ENCODE data around the gene HOXA3. TPM values are rescaled to one million over a fixed set of nuclear protein-coding genes. Genes with fewer than 3 reads are reported as not detected.

The HOXA3 gene
- total RNA-seq, 1 donor from 2014 or later: not detected

DNA sequence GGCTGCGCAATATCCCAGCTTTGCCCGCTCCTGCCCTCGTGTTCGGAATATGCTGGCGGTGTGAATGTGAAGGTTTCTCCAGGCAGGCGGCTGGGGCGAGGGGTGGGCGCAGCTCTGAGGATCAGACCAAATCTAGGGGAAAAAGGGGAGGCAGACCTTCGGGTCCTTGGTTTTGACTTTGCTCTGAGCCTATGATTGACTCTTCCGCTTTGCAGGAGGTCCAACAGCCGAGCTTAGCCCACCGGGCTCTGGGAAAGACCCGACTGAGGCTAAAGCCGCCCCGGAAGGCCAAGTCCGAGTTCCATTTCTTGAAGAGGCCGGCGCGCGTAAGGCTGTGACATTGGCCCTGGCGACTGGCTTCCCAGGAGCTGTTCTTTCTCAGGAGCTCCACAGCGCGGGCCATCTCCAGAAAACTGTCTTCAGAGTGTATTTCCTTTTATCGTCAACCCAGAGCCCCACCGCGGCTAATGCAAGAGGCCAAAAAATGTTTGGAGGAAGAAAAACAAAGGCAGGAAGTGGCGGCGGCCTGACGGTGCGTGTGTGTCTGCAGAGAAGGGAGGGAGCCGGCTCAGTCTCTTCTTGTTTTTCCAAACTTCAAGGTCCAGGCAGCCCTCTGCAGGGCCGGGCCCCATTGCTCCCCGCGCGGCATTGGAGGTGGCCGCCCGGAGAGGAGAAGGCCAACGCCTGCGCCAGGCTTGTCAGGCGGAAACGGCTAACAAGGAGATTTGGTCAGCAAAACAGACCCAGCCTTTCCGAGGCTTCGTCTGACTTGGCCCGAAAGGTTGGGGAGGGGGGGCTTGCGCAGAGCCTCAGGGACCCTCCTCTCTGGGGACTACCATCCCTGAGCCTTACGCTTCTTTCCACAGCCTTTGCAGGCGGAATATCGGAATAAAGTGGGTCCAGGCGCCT lies 36.3 kb upstream of the HOXA3 start:
- intact Hi-C loops (cut with micrococcal nuclease): loop anchor here (1.0 to 5.0 kb wide), 2 partner anchors 24 to 1326 kb away; no protein-coding TSS in a partner anchor
- Mint-ChIP-seq H3K27ac (no peak overlapping the region), H3K4me3 (peak overlapping the region; percentile 69), H3K4me1 (peaks cover 54% of the 10 kb centered on the region), H3K36me3 (ENCODE audit: low read depth) (no peaks in the 10 kb centered on the region), H3K9me3 (no peaks in the 10 kb centered on the region), H3K27me3 (peaks cover 76% of the 10 kb centered on the region)
- POLR2A ChIA-PET: interaction anchor here (1.4 kb wide), 1 partner anchor 26 kb away, joined by 3 read pairs; no protein-coding TSS in a partner anchor
- TF ChIP-seq, protein P1, sequence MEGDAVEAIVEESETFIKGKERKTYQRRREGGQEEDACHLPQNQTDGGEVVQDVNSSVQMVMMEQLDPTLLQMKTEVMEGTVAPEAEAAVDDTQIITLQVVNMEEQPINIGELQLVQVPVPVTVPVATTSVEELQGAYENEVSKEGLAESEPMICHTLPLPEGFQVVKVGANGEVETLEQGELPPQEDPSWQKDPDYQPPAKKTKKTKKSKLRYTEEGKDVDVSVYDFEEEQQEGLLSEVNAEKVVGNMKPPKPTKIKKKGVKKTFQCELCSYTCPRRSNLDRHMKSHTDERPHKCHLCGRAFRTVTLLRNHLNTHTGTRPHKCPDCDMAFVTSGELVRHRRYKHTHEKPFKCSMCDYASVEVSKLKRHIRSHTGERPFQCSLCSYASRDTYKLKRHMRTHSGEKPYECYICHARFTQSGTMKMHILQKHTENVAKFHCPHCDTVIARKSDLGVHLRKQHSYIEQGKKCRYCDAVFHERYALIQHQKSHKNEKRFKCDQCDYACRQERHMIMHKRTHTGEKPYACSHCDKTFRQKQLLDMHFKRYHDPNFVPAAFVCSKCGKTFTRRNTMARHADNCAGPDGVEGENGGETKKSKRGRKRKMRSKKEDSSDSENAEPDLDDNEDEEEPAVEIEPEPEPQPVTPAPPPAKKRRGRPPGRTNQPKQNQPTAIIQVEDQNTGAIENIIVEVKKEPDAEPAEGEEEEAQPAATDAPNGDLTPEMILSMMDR (IDR thresholded peaks at IDR 0.05): no peak
- no peak for ATAC-seq (ENCODE audit: low read depth)
- CTCF ChIA-PET: no interaction called here
- peak; percentile 36 for DNase-seq

DNA sequence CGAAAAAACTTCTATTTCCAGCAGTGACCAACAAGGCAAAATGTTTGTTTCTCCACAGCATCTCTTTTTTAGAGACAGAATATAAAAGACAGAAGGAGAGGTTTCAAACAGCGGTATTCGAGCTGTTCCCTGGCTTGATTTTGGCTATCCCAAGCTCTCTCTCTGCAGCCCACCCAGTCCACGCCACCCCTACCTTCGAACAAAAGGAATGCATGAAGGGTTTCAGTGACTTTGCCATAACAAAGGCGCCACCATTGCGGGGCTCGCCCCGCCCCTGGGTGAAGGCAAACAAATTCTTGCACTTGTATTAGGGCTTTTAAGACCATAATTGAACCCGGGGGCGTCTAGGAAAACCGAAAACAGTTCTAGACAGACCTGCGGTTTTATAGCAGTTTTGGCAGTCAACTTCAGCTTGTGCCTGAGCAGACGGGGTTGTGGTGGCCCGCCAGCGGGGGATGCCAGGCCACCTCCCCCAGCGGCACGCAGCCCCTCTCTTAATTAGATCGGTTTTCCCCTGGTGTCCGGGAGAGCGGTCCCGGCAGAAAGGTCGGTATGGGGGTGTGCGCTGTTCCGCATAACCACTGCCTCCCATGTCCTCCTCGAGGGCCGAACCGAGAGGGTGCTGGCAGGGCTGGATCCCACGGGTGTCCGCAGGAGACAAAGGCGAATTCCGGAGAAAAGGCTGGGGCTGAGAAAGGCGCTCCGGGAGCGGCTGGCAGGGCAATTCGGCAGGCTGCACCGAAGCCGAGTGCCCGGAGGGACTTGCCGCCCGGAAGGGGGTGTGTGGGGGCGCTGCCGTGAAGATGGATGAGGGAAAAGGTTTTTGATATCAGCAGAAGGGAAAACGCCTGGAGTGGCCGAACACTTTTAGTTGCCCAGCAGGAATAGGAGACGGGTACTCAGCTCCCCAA lies 35.3 kb upstream of the HOXA3 start:
- ChIA-PET CTCF (interaction anchor here (0.6 to 2.0 kb wide), 5 partner anchors 8 to 1334 kb away, joined by 3 to 13 read pairs (median 4); no protein-coding TSS in a partner anchor), POLR2A (interaction anchor here (0.6 to 1.4 kb wide), 2 partner anchors 25 to 48 kb away, joined by 3 to 4 read pairs; no protein-coding TSS in a partner anchor)
- Mint-ChIP-seq H3K9me3 (no peaks in the 10 kb centered on the region), H3K4me1 (peaks cover 48% of the 10 kb centered on the region), H3K36me3 (ENCODE audit: low read depth) (no peaks in the 10 kb centered on the region), H3K4me3 (no peak overlapping the region), H3K27ac (no peak overlapping the region), H3K27me3 (peaks cover 73% of the 10 kb centered on the region)
- intact Hi-C loops (cut with micrococcal nuclease): loop anchor here (1.0 to 5.0 kb wide), 3 partner anchors 23 to 1325 kb away; no protein-coding TSS in a partner anchor
- TF ChIP-seq, protein P1 (IDR thresholded peaks at IDR 0.05): no peak
- DNase-seq (peak; percentile 18), ATAC-seq (ENCODE audit: low read depth) (no peak)

DNA sequence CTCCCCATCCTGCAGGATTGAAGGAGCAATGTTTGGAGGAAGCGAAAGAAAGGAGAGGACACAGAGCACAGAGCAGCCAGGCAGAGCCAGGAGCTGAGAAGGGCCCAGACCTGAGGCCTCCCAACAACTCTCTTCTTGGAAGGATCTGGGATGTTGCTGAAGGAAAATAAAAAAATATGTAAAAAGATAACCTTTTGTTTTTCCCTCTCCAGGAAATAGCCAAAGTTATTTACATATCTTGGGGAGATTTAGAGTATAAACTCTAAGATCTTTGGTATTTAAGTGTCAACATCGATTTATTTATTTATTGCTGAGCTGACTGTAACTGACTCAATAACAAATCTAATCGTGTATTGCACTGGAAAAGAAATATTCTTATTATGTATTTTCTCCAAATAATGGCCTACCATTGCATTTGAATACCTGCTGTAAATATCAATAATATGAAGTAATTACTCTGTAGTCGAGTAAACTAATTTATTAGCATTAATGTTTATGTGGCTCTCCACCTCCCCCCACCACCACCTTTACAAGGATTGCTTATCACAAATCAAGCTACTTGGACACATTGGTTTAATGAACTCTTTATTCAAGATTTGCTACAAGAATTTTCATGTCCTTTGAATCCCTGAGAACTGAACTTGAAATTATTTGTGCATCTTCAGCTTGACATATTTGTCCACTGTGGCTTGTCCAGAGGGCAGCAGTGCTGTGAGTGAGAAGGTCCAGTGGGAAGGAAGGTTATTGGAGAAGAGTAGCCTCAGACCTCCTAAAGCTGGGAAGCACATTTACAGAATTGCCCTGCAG lies 34.5 kb upstream of the HOXA3 start:
- Mint-ChIP-seq H3K27ac (no peak overlapping the region), H3K9me3 (no peaks in the 10 kb centered on the region), H3K4me3 (no peak overlapping the region), H3K27me3 (peaks cover 74% of the 10 kb centered on the region), H3K36me3 (ENCODE audit: low read depth) (no peaks in the 10 kb centered on the region), H3K4me1 (peaks cover 43% of the 10 kb centered on the region)
- no peak for ATAC-seq (ENCODE audit: low read depth)
- DNase-seq: no peak
- intact Hi-C loops (cut with micrococcal nuclease): loop anchor here (2.0 to 5.0 kb wide), 2 partner anchors 36 to 1325 kb away; no protein-coding TSS in a partner anchor
- ChIA-PET POLR2A (interaction anchor here (0.6 kb wide), 1 partner anchor 49 kb away, joined by 4 read pairs; no protein-coding TSS in a partner anchor), CTCF (interaction anchor here (0.6 to 2.0 kb wide), 5 partner anchors 9 to 1333 kb away, joined by 3 to 13 read pairs (median 4); no protein-coding TSS in a partner anchor)
- TF ChIP-seq, protein P1 (IDR thresholded peaks at IDR 0.05): no peak

DNA sequence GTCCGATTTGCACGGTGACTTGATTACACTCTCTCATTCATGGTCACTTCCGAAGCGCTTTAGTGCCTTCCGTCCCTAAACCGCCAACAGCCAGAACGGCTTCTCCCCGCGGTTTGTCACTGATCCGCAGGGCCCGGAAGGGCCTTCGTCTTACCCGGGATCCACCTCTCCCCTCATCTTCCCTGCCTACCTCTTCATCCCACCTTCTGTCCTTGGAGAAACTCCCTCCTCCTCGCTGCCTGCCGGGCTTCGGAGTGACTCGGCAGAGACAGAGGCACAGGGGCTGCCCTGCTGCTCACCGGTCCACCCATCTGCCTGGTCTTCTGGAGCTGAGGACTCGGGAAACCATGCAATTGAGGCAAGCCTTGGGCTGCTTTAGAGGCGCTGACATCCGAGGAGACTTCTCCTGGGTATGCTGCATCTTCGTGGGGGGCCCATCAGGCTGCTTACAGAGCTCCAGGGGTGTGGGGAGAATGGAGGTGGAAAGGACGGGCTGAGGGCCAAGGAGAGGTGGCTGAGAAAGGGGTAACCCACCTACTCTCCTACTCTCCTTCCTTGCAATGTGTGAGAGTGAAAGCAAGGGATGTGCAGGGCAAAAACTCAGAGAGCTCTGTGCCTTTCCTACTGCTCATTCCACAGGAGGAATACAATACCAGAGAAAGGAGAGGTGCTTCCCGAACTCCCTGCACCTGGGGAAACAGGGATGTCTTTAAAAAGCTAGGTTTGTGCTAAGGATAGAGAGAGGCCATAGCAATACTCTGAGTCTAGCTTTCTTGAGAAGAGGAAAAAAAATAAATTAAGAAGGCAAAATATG lies 33.7 kb upstream of the HOXA3 start:
- POLR2A ChIA-PET: no interaction called here
- H3K36me3 Mint-ChIP-seq (ENCODE audit: low read depth): no peaks in the 10 kb centered on the region
- H3K27me3 Mint-ChIP-seq: peaks cover 74% of the 10 kb centered on the region
- DNase-seq (peak; percentile 20), ATAC-seq (ENCODE audit: low read depth) (no peak)
- H3K4me1 Mint-ChIP-seq: peaks cover 43% of the 10 kb centered on the region
- CTCF ChIA-PET: interaction anchor here (1.3 to 2.0 kb wide), 4 partner anchors 10 to 1332 kb away, joined by 4 to 13 read pairs (median 5); no protein-coding TSS in a partner anchor
- intact Hi-C loops (cut with micrococcal nuclease): loop anchor here (2.0 to 5.0 kb wide), 3 partner anchors 15 to 1324 kb away; partner anchors contain the start of gene HOXA13
- H3K27ac Mint-ChIP-seq: peak overlapping the region; percentile 46
- no peaks in the 10 kb centered on the region for H3K9me3 Mint-ChIP-seq
- TF ChIP-seq, protein P1 (IDR thresholded peaks at IDR 0.05): no peak
- peak overlapping the region; percentile 52 for H3K4me3 Mint-ChIP-seq
